PC-9 (cell line): ENCODE data around the gene PGPEP1.

Source experiments
- EZH2 ChIP-seq: fragments of 200-600 bp; sonication (generic); IDR thresholded peaks from 2 replicates; pipeline ENCODE4 v1.8.0; 2017; ENCODE audit warnings: antibody characterized with exemption, low read depth
- TF ChIP-seq, protein P1 (sequence below): fragments of 200-600 bp; sonication (generic); conservative IDR thresholded peaks from 2 replicates; pipeline ENCODE4 v1.6.1; 2017; ENCODE audit warnings: mixed run types, antibody characterized with exemption, mild to moderate bottlenecking, moderate library complexity

GRCh38 chr19:18414504-18415177, 74.2 kb downstream of the PGPEP1 start:
- no peak for TF ChIP-seq EZH2
- TF ChIP-seq, protein P1, sequence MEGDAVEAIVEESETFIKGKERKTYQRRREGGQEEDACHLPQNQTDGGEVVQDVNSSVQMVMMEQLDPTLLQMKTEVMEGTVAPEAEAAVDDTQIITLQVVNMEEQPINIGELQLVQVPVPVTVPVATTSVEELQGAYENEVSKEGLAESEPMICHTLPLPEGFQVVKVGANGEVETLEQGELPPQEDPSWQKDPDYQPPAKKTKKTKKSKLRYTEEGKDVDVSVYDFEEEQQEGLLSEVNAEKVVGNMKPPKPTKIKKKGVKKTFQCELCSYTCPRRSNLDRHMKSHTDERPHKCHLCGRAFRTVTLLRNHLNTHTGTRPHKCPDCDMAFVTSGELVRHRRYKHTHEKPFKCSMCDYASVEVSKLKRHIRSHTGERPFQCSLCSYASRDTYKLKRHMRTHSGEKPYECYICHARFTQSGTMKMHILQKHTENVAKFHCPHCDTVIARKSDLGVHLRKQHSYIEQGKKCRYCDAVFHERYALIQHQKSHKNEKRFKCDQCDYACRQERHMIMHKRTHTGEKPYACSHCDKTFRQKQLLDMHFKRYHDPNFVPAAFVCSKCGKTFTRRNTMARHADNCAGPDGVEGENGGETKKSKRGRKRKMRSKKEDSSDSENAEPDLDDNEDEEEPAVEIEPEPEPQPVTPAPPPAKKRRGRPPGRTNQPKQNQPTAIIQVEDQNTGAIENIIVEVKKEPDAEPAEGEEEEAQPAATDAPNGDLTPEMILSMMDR, result no peak
